Muscle layer of duodenum (tissue), 2 donors: Measurements from ENCODE around the gene CNTN5.

Experiments
- H3K27ac ChIP-seq: one replicate; pipeline ENCODE4 v1.7.0; 2013; ENCODE audit warnings: mild to moderate bottlenecking, low read length
- H3K27me3 ChIP-seq: one replicate; pipeline ENCODE4 v1.7.0; 2013; ENCODE audit warnings: low read depth, mild to moderate bottlenecking, control low read depth, low read length
- H3K36me3 ChIP-seq, 2 donors: one replicate each; pipeline ENCODE4 v1.7.0; 2013; ENCODE audit warnings: low read length in 2 of 2, control low read depth in 1 of 2, mild to moderate bottlenecking in 1 of 2; ENCODE audit not compliant: insufficient read depth in 2 of 2, control insufficient read depth in 1 of 2
- H3K4me1 ChIP-seq, 2 donors: one replicate each; pipeline ENCODE4 v1.7.0; 2013; ENCODE audit warnings: low read length in 2 of 2, mild to moderate bottlenecking in 2 of 2, control low read depth in 1 of 2, moderate library complexity in 1 of 2; ENCODE audit not compliant: insufficient read depth in 2 of 2, control insufficient read depth in 1 of 2
- H3K4me3 ChIP-seq, 2 donors: one replicate each; pipeline ENCODE4 v1.7.0; 2013; ENCODE audit warnings: low read length in 2 of 2, low read depth in 1 of 2, mild to moderate bottlenecking in 1 of 2
- H3K9me3 ChIP-seq, 2 donors: one replicate each; pipeline ENCODE4 v1.7.0; 2013; ENCODE audit warnings: low read length in 2 of 2, control low read depth in 1 of 2, mild to moderate bottlenecking in 1 of 2; ENCODE audit not compliant: control insufficient read depth in 1 of 2
- donor health status: healthy.

CNTN5 gene

DNA sequence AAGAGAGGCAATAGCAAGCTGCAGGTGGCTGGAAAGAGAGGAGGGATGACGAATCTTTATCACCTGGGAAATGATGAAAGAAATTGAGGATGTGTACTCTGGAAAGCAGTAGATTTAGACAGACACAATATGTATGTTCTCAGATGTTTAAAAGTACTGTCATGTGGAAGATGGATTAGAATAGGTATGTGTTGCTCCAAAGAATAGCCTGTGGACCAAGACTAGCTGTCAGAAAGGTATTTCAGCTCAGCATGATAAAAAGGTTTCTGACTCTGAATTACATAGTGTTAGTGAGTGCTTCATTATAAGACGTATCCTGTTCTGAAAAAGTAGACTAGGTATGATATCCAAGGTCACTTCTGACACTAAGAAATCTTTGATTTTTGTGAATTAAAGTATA lies 322.4 kb downstream of the CNTN5 start:
- Histone ChIP-seq H3K4me1 (no peaks in the 10 kb centered on the region), H3K9me3 (no peaks in the 10 kb centered on the region), H3K27me3 (no peaks in the 10 kb centered on the region), H3K36me3 (no peaks in the 10 kb centered on the region), H3K4me3 (no peak overlapping the region), H3K27ac (no peak overlapping the region)

- H3K4me1 ChIP-seq: no peaks in the 10 kb centered on the region
- no peaks in the 10 kb centered on the region for H3K9me3 ChIP-seq
- H3K36me3 ChIP-seq: no peaks in the 10 kb centered on the region
- H3K27me3 ChIP-seq: no peaks in the 10 kb centered on the region
- H3K27ac ChIP-seq: no peak overlapping the region
- no peak overlapping the region for H3K4me3 ChIP-seq
Observed at GRCh38 chr11:99349151-99349673, 328.5 kb downstream of the CNTN5 start.

DNA sequence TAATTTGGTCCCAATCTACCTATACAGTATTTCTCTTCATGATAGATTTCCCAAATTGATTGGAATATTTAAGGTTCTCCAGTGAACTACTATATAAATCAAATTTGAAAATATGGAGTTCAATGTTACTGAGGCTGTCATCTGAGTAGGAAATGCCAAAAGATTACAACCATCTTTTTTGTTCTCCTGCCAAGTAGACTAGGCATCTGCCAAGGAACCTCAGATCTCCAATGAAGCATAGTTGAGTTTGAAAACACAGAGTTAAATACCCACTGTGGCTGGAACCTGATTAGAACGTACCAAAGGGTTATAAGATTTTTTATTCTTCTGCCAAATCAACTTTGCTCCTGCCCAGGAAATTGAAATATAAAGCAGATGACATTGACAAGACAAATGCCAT lies 330.9 kb downstream of the CNTN5 start:
- H3K27ac ChIP-seq: no peak overlapping the region
- H3K9me3 ChIP-seq: no peaks in the 10 kb centered on the region
- H3K27me3 ChIP-seq: no peaks in the 10 kb centered on the region
- H3K36me3 ChIP-seq: no peaks in the 10 kb centered on the region
- no peak overlapping the region for H3K4me3 ChIP-seq
- no peaks in the 10 kb centered on the region for H3K4me1 ChIP-seq

DNA sequence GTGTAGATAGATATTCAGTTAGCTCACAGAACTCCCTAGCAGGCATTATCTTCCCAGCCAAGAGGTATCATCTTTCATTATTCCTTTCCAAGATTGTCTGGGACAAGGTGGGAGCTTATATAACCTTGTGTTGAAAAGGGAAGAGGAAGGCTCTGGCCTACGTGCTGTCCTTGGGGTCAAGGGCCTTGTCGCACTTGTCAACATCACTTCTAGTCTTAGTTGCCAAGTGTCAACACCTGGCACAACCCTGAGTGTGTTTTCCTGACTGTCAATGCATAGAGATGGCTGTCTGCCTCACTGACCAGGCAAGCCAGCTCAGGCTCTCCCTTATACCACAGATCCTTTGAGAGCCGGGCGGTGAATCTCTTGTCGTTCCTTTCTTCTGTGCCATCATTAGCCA lies 331.9 kb downstream of the CNTN5 start:
- H3K27ac ChIP-seq: no peak overlapping the region
- H3K4me3 ChIP-seq: no peak overlapping the region
- H3K36me3 ChIP-seq: no peaks in the 10 kb centered on the region
- no peaks in the 10 kb centered on the region for H3K4me1 ChIP-seq
- H3K27me3 ChIP-seq: no peaks in the 10 kb centered on the region
- H3K9me3 ChIP-seq: no peaks in the 10 kb centered on the region

GRCh38 chr11:99366546-99366945 lies 345.8 kb downstream of the CNTN5 start:
- H3K9me3 ChIP-seq: no peaks in the 10 kb centered on the region

GRCh38 chr11:99368583-99368982 lies 347.8 kb downstream of the CNTN5 start:
- Histone ChIP-seq H3K36me3 (no peaks in the 10 kb centered on the region), H3K4me3 (no peak overlapping the region), H3K27me3 (no peaks in the 10 kb centered on the region), H3K9me3 (no peaks in the 10 kb centered on the region), H3K4me1 (no peaks in the 10 kb centered on the region), H3K27ac (no peak overlapping the region)

More at GRCh38 chr11:99366546-99366945, 345.8 kb downstream of the CNTN5 start:
- H3K27ac ChIP-seq: no peak overlapping the region
- no peaks in the 10 kb centered on the region for H3K4me1 ChIP-seq
- H3K4me3 ChIP-seq: no peak overlapping the region
- no peaks in the 10 kb centered on the region for H3K27me3 ChIP-seq
- no peaks in the 10 kb centered on the region for H3K36me3 ChIP-seq

DNA sequence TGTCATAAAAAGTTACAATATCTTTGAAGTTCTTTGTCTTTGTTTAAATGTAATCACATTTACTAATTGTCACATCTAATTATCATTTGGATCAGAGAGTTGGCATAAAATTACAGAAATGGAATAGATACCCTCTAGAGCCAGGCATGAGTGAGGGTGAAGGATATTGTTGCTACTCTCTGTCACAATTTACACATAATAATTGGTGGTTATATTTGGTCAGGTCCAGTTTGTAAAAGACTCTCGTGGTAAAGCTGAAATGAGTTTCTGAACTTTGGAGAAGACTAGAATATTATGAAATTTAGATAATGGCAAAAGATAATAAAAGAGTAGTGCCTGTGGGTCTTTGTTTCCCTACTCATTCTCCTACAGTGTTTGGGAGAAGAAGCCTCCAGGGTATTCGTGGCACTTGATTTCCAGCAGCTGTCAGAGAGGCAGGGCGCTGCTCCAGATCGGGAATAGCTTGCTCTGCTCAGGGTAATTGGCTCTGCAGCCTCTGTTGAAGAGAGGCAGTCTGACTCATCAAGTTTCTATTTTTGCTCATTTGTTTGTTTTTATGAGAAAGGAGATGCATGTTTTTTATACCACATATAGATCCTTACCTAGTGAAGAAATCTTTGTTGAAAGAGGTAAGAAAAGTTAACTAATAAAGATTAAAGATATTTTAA lies 349.9 kb downstream of the CNTN5 start:
- Histone ChIP-seq H3K4me3 (no peak overlapping the region), H3K9me3 (no peaks in the 10 kb centered on the region), H3K36me3 (no peaks in the 10 kb centered on the region), H3K4me1 (no peaks in the 10 kb centered on the region), H3K27ac (no peak overlapping the region), H3K27me3 (no peaks in the 10 kb centered on the region)

DNA sequence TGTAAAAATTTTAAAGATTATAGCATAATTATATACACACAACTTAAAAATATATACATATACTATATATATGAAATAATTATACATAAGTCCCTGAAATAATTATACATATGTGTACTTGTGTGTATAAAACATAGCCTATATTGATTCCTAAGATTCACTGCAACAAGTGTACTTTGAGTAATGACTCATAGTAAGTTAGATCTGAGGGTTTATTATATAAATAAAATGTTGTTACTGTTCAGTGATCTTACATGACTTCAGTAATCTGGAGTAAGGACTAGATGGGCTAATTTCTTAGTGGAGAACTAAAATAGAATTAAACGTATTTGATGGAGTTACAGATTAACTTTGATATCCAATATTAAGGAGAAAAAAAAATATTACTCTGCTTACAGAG lies 350.5 kb downstream of the CNTN5 start:
- H3K4me3 ChIP-seq: no peak overlapping the region
- no peaks in the 10 kb centered on the region for H3K4me1 ChIP-seq
- no peaks in the 10 kb centered on the region for H3K36me3 ChIP-seq
- H3K27ac ChIP-seq: no peak overlapping the region
- H3K27me3 ChIP-seq: no peaks in the 10 kb centered on the region
- no peaks in the 10 kb centered on the region for H3K9me3 ChIP-seq

DNA sequence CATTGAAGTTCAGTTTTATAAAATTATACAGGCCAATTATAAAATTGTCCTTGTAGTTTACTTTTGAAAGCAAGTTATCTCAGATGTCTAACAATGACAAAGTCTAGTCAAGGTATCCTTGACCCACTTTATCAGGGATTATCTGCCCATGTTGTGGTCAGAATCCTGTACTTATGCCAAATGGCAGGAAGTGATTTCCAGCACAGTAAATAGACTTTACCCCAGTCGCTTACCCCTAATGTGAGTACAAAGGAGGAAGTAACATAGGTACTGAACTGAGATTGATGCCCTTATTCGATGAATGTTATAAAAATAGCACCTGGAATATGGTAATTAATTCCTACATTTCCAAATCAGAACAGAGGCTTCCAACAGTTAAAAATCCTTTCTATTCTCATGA lies 355.7 kb downstream of the CNTN5 start:
- H3K4me3 ChIP-seq: no peak overlapping the region
- H3K9me3 ChIP-seq: no peaks in the 10 kb centered on the region
- H3K4me1 ChIP-seq: no peaks in the 10 kb centered on the region
- H3K27ac ChIP-seq: no peak overlapping the region
- H3K36me3 ChIP-seq: no peaks in the 10 kb centered on the region
- no peaks in the 10 kb centered on the region for H3K27me3 ChIP-seq

DNA sequence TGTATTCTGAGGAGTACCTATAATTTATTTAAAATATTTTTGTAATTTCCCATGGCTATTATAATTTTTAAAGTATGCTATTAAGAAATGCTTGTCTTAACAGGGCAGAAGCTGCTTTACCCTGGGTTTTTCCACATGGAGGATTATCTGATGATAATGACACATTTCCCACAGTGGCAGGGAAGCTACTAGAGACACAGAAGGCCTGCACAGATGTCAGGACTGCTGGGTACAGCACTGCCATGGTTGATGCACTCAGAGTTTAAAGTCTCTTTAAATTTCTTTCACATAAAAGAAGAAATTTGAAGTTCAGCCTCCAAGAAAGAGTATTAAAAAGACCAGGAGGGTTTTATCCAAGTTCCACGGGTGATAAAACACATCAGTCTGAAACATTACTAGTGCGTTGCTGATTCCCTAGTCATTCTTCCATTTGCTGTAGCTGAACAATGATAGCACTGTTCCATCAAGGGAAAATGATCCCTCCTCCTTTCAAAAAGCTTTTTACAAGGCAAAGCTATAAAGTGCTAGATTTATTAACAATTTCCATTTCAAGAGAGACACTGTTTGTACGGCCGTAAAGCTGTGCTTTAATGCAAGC lies 363.0 kb downstream of the CNTN5 start:
- no peaks in the 10 kb centered on the region for H3K36me3 ChIP-seq
- H3K27ac ChIP-seq: no peak overlapping the region
- H3K4me1 ChIP-seq: no peaks in the 10 kb centered on the region
- H3K4me3 ChIP-seq: no peak overlapping the region
- H3K9me3 ChIP-seq: no peaks in the 10 kb centered on the region
- no peaks in the 10 kb centered on the region for H3K27me3 ChIP-seq

GRCh38 chr11:99391245-99391644 lies 370.5 kb downstream of the CNTN5 start:
- no peaks in the 10 kb centered on the region for H3K27me3 ChIP-seq

GRCh38 chr11:99406345-99406744 lies 385.6 kb downstream of the CNTN5 start:
- no peaks in the 10 kb centered on the region for H3K4me1 ChIP-seq
- H3K27me3 ChIP-seq: no peaks in the 10 kb centered on the region
- no peak overlapping the region for H3K27ac ChIP-seq
- H3K4me3 ChIP-seq: no peak overlapping the region
- no peaks in the 10 kb centered on the region for H3K36me3 ChIP-seq
- H3K9me3 ChIP-seq: no peaks in the 10 kb centered on the region

More at GRCh38 chr11:99391245-99391644, 370.5 kb downstream of the CNTN5 start:
- Histone ChIP-seq H3K4me3 (no peak overlapping the region), H3K36me3 (no peaks in the 10 kb centered on the region), H3K4me1 (no peaks in the 10 kb centered on the region), H3K27ac (no peak overlapping the region), H3K9me3 (peaks cover 0 to 4% of the 10 kb centered on the region in 2 donors)
